ENCODE measurements around the gene HSPA4L. TPM values are rescaled to one million over a fixed set of nuclear protein-coding genes. Genes with fewer than 3 reads are reported as not detected.

The HSPA4L gene
- total RNA-seq, 4 donors from 2014 or later = 5.0 to 8.7 (median 6.8) TPM

GRCh38 chr4:127856813-127857447 is 74.8 kb downstream of the HSPA4L start:
- intact Hi-C loops (cut with DNase I) = no loop called here
- H3K27me3 ChIP-seq = no peaks in the 10 kb centered on the region
- no peak for DNase-seq (ENCODE audit: extremely low spot score)
- H3K9me3 ChIP-seq = peaks cover 0 to 19% (median under 1%) of the 10 kb centered on the region in 4 donors
- no peaks in the 10 kb centered on the region for H3K36me3 ChIP-seq
- H3K27ac ChIP-seq (replicated peaks in 1 of 4) = no peak overlapping the region
- no peak overlapping the region for H3K4me3 ChIP-seq
- WGBS = 82% methylated on average over 4 of the region's 4 CpGs
- H3K4me1 ChIP-seq = peaks cover 0 to 9% (median 5%) of the 10 kb centered on the region in 4 donors
- TF ChIP-seq EP300 (IDR thresholded peaks at IDR 0.05) (no peak), POLR2AphosphoS5 (IDR thresholded peaks at IDR 0.05) (no peak), CTCF (IDR thresholded peaks at IDR 0.05) (no peak), POLR2A (IDR thresholded peaks at IDR 0.05; ENCODE audit: low read depth) (no peak)

GRCh38 chr4:127857641-127858040 is 75.5 kb downstream of the HSPA4L start:
- intact Hi-C loops (cut with DNase I) = no loop called here
- no peak overlapping the region for H3K4me3 ChIP-seq
- TF ChIP-seq POLR2AphosphoS5 (IDR thresholded peaks at IDR 0.05) (no peak), POLR2A (IDR thresholded peaks at IDR 0.05; ENCODE audit: low read depth) (no peak), EP300 (IDR thresholded peaks at IDR 0.05) (no peak), CTCF (IDR thresholded peaks at IDR 0.05) (no peak)
- H3K27me3 ChIP-seq = no peaks in the 10 kb centered on the region
- no peak for DNase-seq (ENCODE audit: extremely low spot score)
- H3K9me3 ChIP-seq = peaks cover 0 to 16% (median 0%) of the 10 kb centered on the region in 4 donors
- 97% methylated on average over 1 of the region's 1 CpG for WGBS
- H3K4me1 ChIP-seq = peaks cover 0 to 9% (median 5%) of the 10 kb centered on the region in 4 donors
- no peaks in the 10 kb centered on the region for H3K36me3 ChIP-seq
- no peak overlapping the region for H3K27ac ChIP-seq (replicated peaks in 1 of 4)

GRCh38 chr4:127868196-127868595 is 86.1 kb downstream of the HSPA4L start:
- Histone ChIP-seq H3K4me3 (no peak overlapping the region), H3K4me1 (peaks cover 7 to 14% (median 11%) of the 10 kb centered on the region in 4 donors), H3K36me3 (no peaks in the 10 kb centered on the region), H3K9me3 (no peaks in the 10 kb centered on the region), H3K27ac (replicated peaks in 1 of 4) (no peak overlapping the region), H3K27me3 (no peaks in the 10 kb centered on the region)
- intact Hi-C loops (cut with DNase I) = no loop called here
- 98% methylated on average over 2 of the region's 2 CpGs for WGBS
- no peak for DNase-seq (ENCODE audit: extremely low spot score)
- TF ChIP-seq POLR2A (IDR thresholded peaks at IDR 0.05; ENCODE audit: low read depth) (no peak), POLR2AphosphoS5 (IDR thresholded peaks at IDR 0.05) (no peak), EP300 (IDR thresholded peaks at IDR 0.05) (no peak), CTCF (IDR thresholded peaks at IDR 0.05) (no peak)

GRCh38 chr4:127870281-127870680 is 88.2 kb downstream of the HSPA4L start:
- Histone ChIP-seq H3K4me3 (no peak overlapping the region), H3K4me1 (peaks cover 7 to 14% (median 11%) of the 10 kb centered on the region in 4 donors), H3K9me3 (no peaks in the 10 kb centered on the region), H3K27me3 (no peaks in the 10 kb centered on the region), H3K27ac (replicated peaks in 1 of 4) (peak overlapping the region in 1 of 4 donors; percentile 26), H3K36me3 (no peaks in the 10 kb centered on the region)
- intact Hi-C loops (cut with DNase I) = loop anchor here (10.0 kb wide), 1 partner anchor 85 kb away; the partner anchor contains the start of gene HSPA4L
- no peak for DNase-seq (ENCODE audit: extremely low spot score)
- no peak for TF ChIP-seq EP300 (IDR thresholded peaks at IDR 0.05)
- no peak for TF ChIP-seq CTCF (IDR thresholded peaks at IDR 0.05)
- TF ChIP-seq POLR2A (IDR thresholded peaks at IDR 0.05; ENCODE audit: low read depth) = no peak
- no peak for TF ChIP-seq POLR2AphosphoS5 (IDR thresholded peaks at IDR 0.05)
